ENCODE data around the gene RPL10A. TPM values are rescaled to one million over a fixed set of nuclear protein-coding genes. Genes with fewer than 3 reads are reported as not detected.
"Not testable (repeated sequence)": the region's sequence is repeated elsewhere in the genome, so short reads cannot be mapped to it uniquely, and the experiment has no call there.

RPL10A gene
- total and polyA plus RNA-seq, 12 donors, result 680 to 1,613 (median 1,110) TPM

DNA sequence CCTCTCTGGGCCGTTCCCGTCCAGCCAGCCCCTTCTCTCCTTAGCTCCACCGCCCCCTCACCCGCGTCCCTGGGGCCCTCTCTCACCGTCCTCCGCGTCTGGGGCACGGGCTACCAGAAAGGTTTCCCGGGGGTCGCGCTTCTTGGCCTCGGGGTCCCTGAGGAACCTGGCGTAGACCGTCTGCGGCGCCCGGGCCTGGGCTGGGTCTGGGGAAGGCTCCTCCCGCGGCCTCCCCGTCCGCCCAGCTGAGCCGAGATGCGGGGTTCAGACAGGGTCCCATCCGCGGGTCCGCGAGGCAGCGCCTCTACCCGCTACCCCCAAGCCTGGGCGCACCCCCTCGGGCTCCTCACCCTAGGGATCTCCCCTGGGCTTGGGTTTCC is 43.4 kb downstream of the RPL10A start:
- H3K4me1 ChIP-seq (replicated peaks in 1 of 2), result no peaks in the 10 kb centered on the region
- DNase-seq, result no peak
- H3K36me3 ChIP-seq (replicated peaks in 1 of 2), result no peaks in the 10 kb centered on the region
- TF ChIP-seq, protein P1, sequence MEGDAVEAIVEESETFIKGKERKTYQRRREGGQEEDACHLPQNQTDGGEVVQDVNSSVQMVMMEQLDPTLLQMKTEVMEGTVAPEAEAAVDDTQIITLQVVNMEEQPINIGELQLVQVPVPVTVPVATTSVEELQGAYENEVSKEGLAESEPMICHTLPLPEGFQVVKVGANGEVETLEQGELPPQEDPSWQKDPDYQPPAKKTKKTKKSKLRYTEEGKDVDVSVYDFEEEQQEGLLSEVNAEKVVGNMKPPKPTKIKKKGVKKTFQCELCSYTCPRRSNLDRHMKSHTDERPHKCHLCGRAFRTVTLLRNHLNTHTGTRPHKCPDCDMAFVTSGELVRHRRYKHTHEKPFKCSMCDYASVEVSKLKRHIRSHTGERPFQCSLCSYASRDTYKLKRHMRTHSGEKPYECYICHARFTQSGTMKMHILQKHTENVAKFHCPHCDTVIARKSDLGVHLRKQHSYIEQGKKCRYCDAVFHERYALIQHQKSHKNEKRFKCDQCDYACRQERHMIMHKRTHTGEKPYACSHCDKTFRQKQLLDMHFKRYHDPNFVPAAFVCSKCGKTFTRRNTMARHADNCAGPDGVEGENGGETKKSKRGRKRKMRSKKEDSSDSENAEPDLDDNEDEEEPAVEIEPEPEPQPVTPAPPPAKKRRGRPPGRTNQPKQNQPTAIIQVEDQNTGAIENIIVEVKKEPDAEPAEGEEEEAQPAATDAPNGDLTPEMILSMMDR (IDR thresholded peaks at IDR 0.05), result no peak
- no peak for TF ChIP-seq POLR2A (IDR thresholded peaks at IDR 0.05)
- peaks cover 10% of the 10 kb centered on the region for H3K27me3 ChIP-seq
- no peak overlapping the region for H3K27ac ChIP-seq
- intact Hi-C loops (cut with DNase I), result loop anchor here in 1 of 2 donors (10.0 kb wide), 1 partner anchor 53 kb away; no protein-coding TSS in a partner anchor
- WGBS, 4 donors, result 32 to 52% (median 38%) methylated on average over 24 to 32 of the region's 32 CpGs
- peak overlapping the region in 1 of 4 donors; percentile 29 for H3K4me3 ChIP-seq
- no peaks in the 10 kb centered on the region for H3K9me3 ChIP-seq (replicated peaks in 1 of 3)

DNA sequence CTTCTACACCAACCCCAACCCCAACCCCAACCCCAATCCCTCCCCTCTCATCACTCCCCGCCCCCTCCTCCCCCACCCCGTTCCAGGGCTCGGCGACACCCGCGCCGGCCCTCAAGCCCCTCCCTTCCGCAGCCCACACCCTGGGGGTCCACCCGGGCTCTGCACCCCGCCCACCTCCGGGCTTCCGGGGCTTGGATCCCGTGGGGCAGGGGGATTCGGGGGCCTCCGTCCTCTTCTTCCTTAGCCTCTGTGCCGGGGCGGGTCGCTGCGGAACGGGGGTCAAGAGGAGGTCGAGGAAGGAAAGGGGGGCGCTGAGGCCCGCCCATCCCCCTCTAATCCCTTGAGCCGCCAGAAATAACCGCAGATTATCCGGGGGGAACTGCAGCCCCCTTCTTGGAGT is 43.8 kb downstream of the RPL10A start:
- H3K27ac ChIP-seq, result no peak overlapping the region
- no peaks in the 10 kb centered on the region for H3K36me3 ChIP-seq (replicated peaks in 1 of 2)
- no peak for DNase-seq
- no peaks in the 10 kb centered on the region for H3K4me1 ChIP-seq (replicated peaks in 1 of 2)
- no peak for TF ChIP-seq POLR2A (IDR thresholded peaks at IDR 0.05)
- TF ChIP-seq, protein P1 (IDR thresholded peaks at IDR 0.05), result no peak
- no peaks in the 10 kb centered on the region for H3K9me3 ChIP-seq (replicated peaks in 1 of 3)
- peak overlapping the region in 1 of 4 donors; percentile 29 for H3K4me3 ChIP-seq
- H3K27me3 ChIP-seq, result peaks cover 10% of the 10 kb centered on the region
- WGBS, 4 donors, result 0 to 23% (median 16%) methylated on average over 2 to 26 of the region's 26 CpGs
- intact Hi-C loops (cut with DNase I), result loop anchor here in 1 of 2 donors (10.0 kb wide), 1 partner anchor 53 kb away; no protein-coding TSS in a partner anchor

DNA sequence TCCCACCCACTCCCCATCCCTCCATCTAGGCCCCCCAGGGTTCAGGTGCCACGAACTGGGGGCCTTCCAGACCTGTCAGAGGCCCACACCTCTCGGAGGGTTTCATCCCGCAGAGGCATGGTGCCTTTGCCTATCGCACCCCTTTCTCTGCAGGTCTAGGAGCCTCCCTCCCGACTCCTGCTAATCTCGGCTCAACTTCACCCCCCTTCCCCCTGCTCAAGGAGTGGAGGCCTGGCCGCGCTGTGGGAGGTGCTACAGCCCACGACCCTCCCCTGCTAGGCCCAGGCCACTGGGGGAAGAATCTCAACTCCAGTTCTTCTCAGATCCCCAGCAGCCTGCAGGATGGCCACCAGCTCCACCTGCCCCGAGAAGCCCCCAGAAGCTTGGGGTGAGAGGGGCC is 44.5 kb downstream of the RPL10A start, which contains the start of gene TULP1:
TULP1 (minus strand) TSS at position 157 of the 400 bp plus-strand sequence; CDS start at position 119, 38 bp downstream.
- DNase-seq, result no peak
- Histone ChIP-seq H3K4me1 (replicated peaks in 1 of 2) (no peaks in the 10 kb centered on the region), H3K27ac (no peak within 1 kb of the TSS), H3K9me3 (replicated peaks in 1 of 3) (no peaks in the 10 kb centered on the region), H3K36me3 (replicated peaks in 1 of 2) (no peaks in the 10 kb centered on the region), H3K4me3 (peak within 1 kb of the TSS in 1 of 4 donors; percentile 29), H3K27me3 (peaks cover 10% of the 10 kb centered on the region)
- WGBS, 4 donors, result 82 to 88% (median 85%) methylated on average over 10 of the region's 10 CpGs
- TF ChIP-seq, protein P1 (IDR thresholded peaks at IDR 0.05), result no peak
- no peak for TF ChIP-seq POLR2A (IDR thresholded peaks at IDR 0.05)
- intact Hi-C loops (cut with DNase I), result loop anchor here in 1 of 2 donors (10.0 kb wide), 1 partner anchor 52 kb away; no protein-coding TSS in a partner anchor

DNA sequence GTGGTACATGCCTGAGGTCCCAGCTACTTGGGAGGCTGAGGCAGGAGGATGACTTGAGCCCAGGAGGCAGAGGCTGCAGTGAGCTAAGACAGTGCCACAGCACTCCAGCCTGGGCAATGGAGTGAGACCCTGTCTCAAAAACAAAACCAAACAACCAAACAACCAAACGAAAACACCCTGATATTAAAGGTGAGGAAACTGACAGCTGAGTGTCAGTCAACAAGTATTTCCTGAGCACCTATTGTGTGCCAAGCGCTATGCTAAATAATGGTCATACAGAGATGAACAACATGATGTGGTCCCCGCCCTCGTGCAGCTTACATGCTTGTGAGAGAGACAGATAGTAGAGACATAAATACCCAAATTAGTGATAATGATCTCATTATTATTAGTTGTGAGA is 46.4 kb downstream of the RPL10A start:
- WGBS, 4 donors, result 81 to 89% (median 83%) methylated on average over 4 of the region's 4 CpGs
- intact Hi-C loops (cut with DNase I), result loop anchor here in 1 of 2 donors (10.0 kb wide), 1 partner anchor 50 kb away; no protein-coding TSS in a partner anchor
- Histone ChIP-seq H3K27ac (no peak overlapping the region), H3K27me3 (peaks cover 10% of the 10 kb centered on the region), H3K9me3 (replicated peaks in 1 of 3) (no peaks in the 10 kb centered on the region), H3K4me1 (replicated peaks in 1 of 2) (no peaks in the 10 kb centered on the region), H3K4me3 (no peak overlapping the region), H3K36me3 (replicated peaks in 1 of 2) (no peaks in the 10 kb centered on the region)
- no peak for DNase-seq
- TF ChIP-seq, protein P1 (IDR thresholded peaks at IDR 0.05), result no peak
- TF ChIP-seq POLR2A (IDR thresholded peaks at IDR 0.05), result no peak

DNA sequence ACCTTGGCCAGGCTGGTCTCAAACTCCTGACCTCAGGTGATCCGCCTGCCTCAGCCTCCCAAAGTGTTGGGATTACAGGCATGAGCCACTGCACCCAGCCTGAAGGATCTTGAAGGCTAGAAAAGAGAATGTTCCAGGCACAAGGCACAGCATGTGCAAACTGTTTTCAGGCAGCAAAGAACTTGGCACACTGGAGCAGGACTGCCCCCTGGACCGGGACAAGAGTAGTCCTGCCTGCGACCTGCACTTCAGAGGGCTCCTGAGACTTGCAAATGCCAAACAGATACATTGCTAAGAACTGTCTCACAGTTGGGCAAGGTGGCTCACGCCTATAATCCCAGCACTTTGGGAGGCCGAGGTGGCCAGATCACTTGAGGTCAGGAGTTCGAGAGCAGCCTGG is 47.7 kb downstream of the RPL10A start:
- DNase-seq; H3K36me3 ChIP-seq (replicated peaks in 1 of 2); H3K9me3 ChIP-seq (replicated peaks in 1 of 3); H3K4me1 ChIP-seq (replicated peaks in 1 of 2); H3K27ac ChIP-seq; H3K4me3 ChIP-seq: not testable (repeated sequence)
- WGBS, 4 donors, result 83 to 93% (median 88%) methylated on average over 5 to 6 of the region's 6 CpGs
- intact Hi-C loops (cut with DNase I), result loop anchor here in 1 of 2 donors (10.0 kb wide), 1 partner anchor 49 kb away; no protein-coding TSS in a partner anchor
- peaks cover 10% of the 10 kb centered on the region for H3K27me3 ChIP-seq
